SU-DHL-6 (cell line): Measurements from ENCODE around the gene DOCK6.

ENCODE experiments used
- H2AFZ ChIP-seq: fragments of 200-600 bp; sonication (generic); 2 replicates; pipeline ENCODE4 v1.6.1; 2014; ENCODE audit warnings: low read depth, mild to moderate bottlenecking, moderate library complexity, mixed read lengths, antibody characterized with exemption, low read length; ENCODE audit not compliant: severe bottlenecking
- H3F3A ChIP-seq: fragments of 200-600 bp; shearing (Covaris generic); 2 replicates; pipeline ENCODE4 v1.6.0; 2016; ENCODE audit warnings: antibody characterized with exemption, mild to moderate bottlenecking; ENCODE audit not compliant: insufficient read depth
- H3K27ac ChIP-seq: fragments of 200-600 bp; sonication (generic); 2 replicates; pipeline ENCODE4 v1.5.1; 2016; ENCODE audit warnings: low read depth, mild to moderate bottlenecking, low read length, moderate library complexity, mixed read lengths
- H3K27me3 ChIP-seq: fragments of 200-600 bp; sonication (generic), shearing (Covaris generic); 2 replicates; pipeline ENCODE4 v1.6.0; 2014; ENCODE audit warnings: mild to moderate bottlenecking, low read length
- H3K36me3 ChIP-seq: fragments of 200-600 bp; sonication (generic); 2 replicates; pipeline ENCODE4 v1.6.1; 2014; ENCODE audit warnings: mild to moderate bottlenecking, low read length, mixed read lengths
- H3K4me2 ChIP-seq: fragments of 300-600, 200-600 bp; shearing (Covaris generic), sonication (generic); 2 replicates; pipeline ENCODE4 v1.6.0; 2014; ENCODE audit warnings: low read length, low read depth, mild to moderate bottlenecking; ENCODE audit not compliant: poor library complexity, severe bottlenecking
- H3K4me3 ChIP-seq: fragments of 200-600 bp; sonication (generic); 2 replicates; pipeline ENCODE4 v1.5.1; 2014; ENCODE audit warnings: antibody characterized with exemption, low read length, mild to moderate bottlenecking, mixed read lengths; ENCODE audit not compliant: insufficient read depth, poor library complexity, severe bottlenecking
- H3K79me2 ChIP-seq: fragments of 200-600 bp; sonication (generic); 2 replicates; pipeline ENCODE4 v1.6.1; 2014; ENCODE audit warnings: mild to moderate bottlenecking, low read length, moderate library complexity; ENCODE audit not compliant: insufficient read depth
- H3K9ac ChIP-seq: fragments of 200-600 bp; sonication (generic); 2 replicates; pipeline ENCODE4 v1.7.0; 2014; ENCODE audit warnings: mild to moderate bottlenecking, low read length
- H3K9me2 ChIP-seq: fragments of 200-600 bp; sonication (generic); replicated peaks from 2 replicates; pipeline ENCODE4 v1.6.1; 2014; ENCODE audit warnings: low read length; ENCODE audit not compliant: insufficient read depth
- H3K9me3 ChIP-seq: fragments of 200-600 bp; sonication (generic); 2 replicates; pipeline ENCODE4 v1.6.1; 2014; ENCODE audit warnings: low read length, mixed read lengths; ENCODE audit not compliant: insufficient read depth
- H4K20me1 ChIP-seq: fragments of 200-600 bp; sonication (generic); 2 replicates; pipeline ENCODE4 v1.6.1; 2014; ENCODE audit warnings: low read depth, mild to moderate bottlenecking, antibody characterized with exemption, low read length, moderate library complexity, mixed read lengths
- CTCF ChIP-seq: fragments of 200-600 bp; sonication (generic); IDR thresholded peaks from one replicate; pipeline ENCODE4 v1.5.1; 2017; ENCODE audit warnings: antibody characterized with exemption, mild to moderate bottlenecking, low read length, moderate library complexity; ENCODE audit not compliant: insufficient read depth, poor library complexity, severe bottlenecking
- EZH2phosphoT487 ChIP-seq: fragments of 200-600 bp; sonication (generic), shearing (Covaris generic); conservative IDR thresholded peaks from 2 replicates; pipeline ENCODE4 v1.6.1; 2018; ENCODE audit warnings: mild to moderate bottlenecking, antibody characterized with exemption, low read length, moderate library complexity, mixed read lengths

Gene DOCK6

GRCh38 chr19:11273989-11274388, 11.7 kb upstream of the DOCK6 start:
- Histone ChIP-seq H3K9me3 (no peaks in the 10 kb centered on the region), H3K9ac (no peak overlapping the region), H3F3A (no peaks in the 10 kb centered on the region), H4K20me1 (no peaks in the 10 kb centered on the region), H3K4me3 (no peak overlapping the region), H3K79me2 (no peaks in the 10 kb centered on the region), H3K4me2 (no peak overlapping the region), H3K36me3 (no peaks in the 10 kb centered on the region), H2AFZ (no peak overlapping the region), H3K27ac (no peak overlapping the region), H3K9me2 (no peaks in the 10 kb centered on the region), H3K27me3 (no peaks in the 10 kb centered on the region)
- TF ChIP-seq CTCF (no peak), EZH2phosphoT487 (no peak)

GRCh38 chr19:11273296-11273695, 11.0 kb upstream of the DOCK6 start:
- no peak overlapping the region for H3K27ac ChIP-seq
- no peaks in the 10 kb centered on the region for H3K27me3 ChIP-seq

GRCh38 chr19:11269408-11269807, 7.1 kb upstream of the DOCK6 start:
- Histone ChIP-seq H3K9me3 (no peaks in the 10 kb centered on the region), H3K4me3 (no peak overlapping the region), H2AFZ (no peak overlapping the region), H3K4me2 (no peak overlapping the region), H3K79me2 (no peaks in the 10 kb centered on the region), H3K36me3 (no peaks in the 10 kb centered on the region), H3K9ac (no peak overlapping the region), H3F3A (no peaks in the 10 kb centered on the region), H3K9me2 (no peaks in the 10 kb centered on the region), H4K20me1 (no peaks in the 10 kb centered on the region), H3K27ac (no peak overlapping the region), H3K27me3 (no peaks in the 10 kb centered on the region)
- TF ChIP-seq CTCF = no peak
- no peak for TF ChIP-seq EZH2phosphoT487

More at GRCh38 chr19:11273296-11273695, 11.0 kb upstream of the DOCK6 start:
- H3K4me3 ChIP-seq = no peak overlapping the region
- H3K36me3 ChIP-seq = no peaks in the 10 kb centered on the region
- H3F3A ChIP-seq = no peaks in the 10 kb centered on the region
- H3K9me2 ChIP-seq = no peaks in the 10 kb centered on the region
- no peak overlapping the region for H2AFZ ChIP-seq
- TF ChIP-seq EZH2phosphoT487 = no peak
- TF ChIP-seq CTCF = no peak
- no peak overlapping the region for H3K4me2 ChIP-seq
- H3K9ac ChIP-seq = no peak overlapping the region
- H4K20me1 ChIP-seq = no peaks in the 10 kb centered on the region
- no peaks in the 10 kb centered on the region for H3K9me3 ChIP-seq
- no peaks in the 10 kb centered on the region for H3K79me2 ChIP-seq
